A549 (cell line): ENCODE results near the gene ERP29. TPM values are rescaled to one million over a fixed set of nuclear protein-coding genes. Genes with fewer than 3 reads are reported as not detected.
A peak's percentile ranks its signal among the peaks of the same experiment; 100 is the strongest.

ENCODE experiments used
- ATAC-seq, 2 experiments: fragments of 200-7000 bp in 1 of 2; fragments of >200 bp in 1 of 2; cut with Nextera tagmentation in 1 of 2; cut with Tn5 transposase in 1 of 2; 3 replicates each; pipeline versions ENCODE4 v1.8.0 to v1.9.1; 2018 to 2020; ENCODE audit warnings: mild to moderate bottlenecking in 1 of 2, moderate library complexity in 1 of 2
- CTCF ChIA-PET: fragments of 300-600 bp; sonication (Branson Sonifier 250); formaldehyde crosslinking; extraction: SDS; loops from one replicate; lab custom pipeline; 2021; ENCODE audit warnings: antibody characterized with exemption, inconsistent platforms; lab: Yijun Ruan, JAX
- POLR2A ChIA-PET: fragments of 350-600 bp; formaldehyde crosslinking; extraction: SDS; loops from one replicate; lab custom pipeline; 2021; ENCODE audit warnings: antibody characterized with exemption, inconsistent platforms; lab: Yijun Ruan, JAX
- DNase-seq, 2 experiments: peaks; one replicate each; pipeline versions ENCODE4 v3.0.0 to v3.0.0-alpha.2; 2011 to 2016; ENCODE audit warnings: low read depth in 1 of 2, low spot score in 1 of 2
- FAIRE-seq: peaks from 2 replicates; lab custom pipeline; 2011; peaks lifted over from hg19 to GRCh38; lab: Jason Lieb, UNC
- H3K27ac ChIP-seq, 2 experiments: fragments of >200 bp; sonication (Bioruptor Twin); formaldehyde crosslinking; 3 replicates each; pipeline ENCODE4 v1.5.1; 2016 to 2017
- H3K4me1 ChIP-seq: fragments of >200 bp; sonication (Bioruptor Twin); formaldehyde crosslinking; 3 replicates; pipeline ENCODE4 v1.6.1; 2016
- H3K4me2 ChIP-seq: fragments of >200 bp; sonication (Bioruptor Twin); formaldehyde crosslinking; 3 replicates; pipeline ENCODE4 v1.6.1; 2016
- H3K4me3 ChIP-seq: fragments of >200 bp; sonication (Bioruptor Twin); formaldehyde crosslinking; 3 replicates; pipeline ENCODE4 v1.5.1; 2016
- H3K9me3 ChIP-seq: fragments of >200 bp; sonication (Bioruptor Twin); formaldehyde crosslinking; 3 replicates; pipeline ENCODE4 v1.6.1; 2016
- BHLHE40 ChIP-seq: IDR thresholded peaks from 2 replicates; pipeline ENCODE4 v1.6.1; 2012; ENCODE audit warnings: low read depth, low read length, inconsistent platforms
- CBX2 ChIP-seq: fragments of 200-600 bp; sonication (generic); IDR thresholded peaks from 2 replicates; pipeline ENCODE4 v1.6.1; 2016; ENCODE audit warnings: low read depth, mild to moderate bottlenecking, borderline replicate concordance
- CBX8 ChIP-seq: fragments of 200-600 bp; sonication (generic); IDR thresholded peaks from 2 replicates; pipeline ENCODE4 v1.6.1; 2016
- EHF ChIP-seq: fragments of 250-450 bp; sonication (Bioruptor Pico); IDR thresholded peaks from 2 replicates; pipeline ENCODE4 v1.5.0; 2020; ENCODE audit warnings: mild to moderate bottlenecking
- FOSB ChIP-seq: fragments of 250-450 bp; sonication (Bioruptor Pico); IDR thresholded peaks from 2 replicates; pipeline ENCODE4 v1.5.0; 2020; ENCODE audit warnings: mild to moderate bottlenecking, moderate library complexity
- GATA3 ChIP-seq: IDR thresholded peaks from 2 replicates; pipeline ENCODE4 v1.6.1; 2012; ENCODE audit warnings: borderline replicate concordance
- HDAC2 ChIP-seq: fragments of 200-600 bp; sonication (generic); IDR thresholded peaks from 2 replicates; pipeline ENCODE4 v1.6.1; 2016
- HOXB13 ChIP-seq: fragments of 250-450 bp; sonication (Bioruptor Pico); IDR thresholded peaks from 2 replicates; pipeline ENCODE4 v1.5.0; 2020; ENCODE audit warnings: low read depth, mild to moderate bottlenecking, moderate library complexity
- HOXB5 ChIP-seq: fragments of 250-450 bp; sonication (Bioruptor Pico); IDR thresholded peaks from 2 replicates; pipeline ENCODE4 v1.5.0; 2020; ENCODE audit warnings: mild to moderate bottlenecking, moderate library complexity
- KDM5A ChIP-seq: fragments of 200-600 bp; sonication (generic); IDR thresholded peaks from 2 replicates; pipeline ENCODE4 v1.6.1; 2016; ENCODE audit warnings: antibody characterized with exemption, mild to moderate bottlenecking
- MAFK ChIP-seq: fragments of 450-650 bp; IDR thresholded peaks from 2 replicates; pipeline ENCODE4 v1.6.1; 2014; ENCODE audit not compliant: partially characterized antibody
- MAZ ChIP-seq: fragments of 150-350 bp; IDR thresholded peaks from 2 replicates; pipeline ENCODE4 v1.6.1; 2014; ENCODE audit warnings: antibody characterized with exemption, low read depth, low read length, borderline replicate concordance
- NFE2L2 ChIP-seq: fragments of 150-350 bp; conservative IDR thresholded peaks from 2 replicates; pipeline ENCODE4 v1.6.1; 2014; ENCODE audit warnings: low read length
- RARB ChIP-seq: fragments of 250-450 bp; sonication (Bioruptor Pico); IDR thresholded peaks from 2 replicates; pipeline ENCODE4 v1.8.0; 2021; ENCODE audit warnings: mild to moderate bottlenecking, moderate library complexity
- RCOR1 ChIP-seq: fragments of 150-350 bp; IDR thresholded peaks from 2 replicates; pipeline ENCODE4 v1.6.1; 2014; ENCODE audit warnings: antibody characterized with exemption, low read length, low read depth
- TFCP2L1 ChIP-seq: fragments of 250-450 bp; sonication (Bioruptor Pico); IDR thresholded peaks from 2 replicates; pipeline ENCODE4 v1.5.0; 2021; ENCODE audit warnings: mild to moderate bottlenecking
- TP53 ChIP-seq: fragments of 250-450 bp; sonication (Bioruptor Pico); IDR thresholded peaks from 2 replicates; pipeline ENCODE4 v1.5.0; 2021; ENCODE audit warnings: mild to moderate bottlenecking, moderate library complexity
- ZNF302 ChIP-seq: fragments of 250-450 bp; sonication (Bioruptor Pico); IDR thresholded peaks from 2 replicates; pipeline ENCODE4 v1.9.0; 2021; ENCODE audit warnings: inconsistent platforms, mild to moderate bottlenecking, moderate library complexity
- WGBS: methylation state at CpG from one replicate; pipeline ENCODE4 v1.1.6; 2017; ENCODE audit errors: missing lambda C conversion rate; 5-methylcytosine and 5-hydroxymethylcytosine counted together
- polyA plus RNA-seq, 4 experiments: library from polyadenylated mRNA; depleted of rRNA in 3 of 4; stranded (reverse); fragments of >200 nt; fragmentation: RNase III in 1 of 4; extraction: RNeasy Plus Mini Kit Qiagen cat#74134 plus additional on column Dnase treatment in 1 of 4; gene quantifications; 2 replicates in 3 of 4; 3 replicates in 1 of 4; pipeline ENCODE4 v1.2.3, GENCODE V29; 2011 to 2017
- TF ChIP-seq, protein P1 (sequence below): IDR thresholded peaks from 2 replicates; pipeline ENCODE4 v1.6.1; 2012
- TF ChIP-seq, protein P2 (sequence below): fragments of 150-350 bp; IDR thresholded peaks from 2 replicates; pipeline ENCODE4 v1.6.1; 2014; ENCODE audit warnings: low read depth, mild to moderate bottlenecking, low read length
- TF ChIP-seq, protein P3 (sequence below): fragments of 250-450 bp; sonication (Bioruptor Pico); IDR thresholded peaks from 2 replicates; pipeline ENCODE4 v1.5.0; 2020; ENCODE audit warnings: low read depth, mild to moderate bottlenecking, moderate library complexity
- TF ChIP-seq, protein P4 (sequence below): fragments of 250-450 bp; sonication (Bioruptor Pico); IDR thresholded peaks from 2 replicates; pipeline ENCODE4 v1.5.0; 2021; ENCODE audit warnings: mild to moderate bottlenecking, moderate library complexity, borderline replicate concordance

ERP29 gene
- polyA plus RNA-seq, 2 of the 4 experiments (the other 2 are of a cell fraction), result 115 to 157 TPM

DNA sequence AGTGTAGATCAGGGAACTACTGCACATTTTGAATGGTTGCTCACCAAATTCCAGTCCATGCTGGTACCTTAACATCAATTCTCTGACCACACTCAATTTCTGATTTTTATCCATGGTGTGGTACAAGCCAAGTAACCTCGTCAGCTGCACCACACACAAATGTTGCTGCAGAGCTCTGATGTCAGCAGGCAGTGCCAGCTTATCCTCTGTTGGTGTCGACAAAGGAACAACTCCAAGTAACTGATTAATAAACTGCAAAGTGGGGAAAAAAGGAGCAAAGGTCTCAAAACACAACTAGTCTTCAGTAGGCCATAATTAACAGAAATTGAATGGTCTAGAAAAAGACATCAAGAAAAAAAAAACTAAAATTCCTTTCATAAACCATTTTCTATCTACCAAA lies 47.9 kb downstream of the ERP29 start:
- ATAC-seq, result no peak
- Histone ChIP-seq H3K4me1 (peaks cover 15% of the 10 kb centered on the region; the same call in 2 of the 3 replicates), H3K4me2 (no peak overlapping the region), H3K9me3 (no peaks in the 10 kb centered on the region), H3K27ac (no peak overlapping the region), H3K4me3 (no peak overlapping the region)
- 61% methylated on average over 2 of the region's 2 CpGs for WGBS
- ChIA-PET CTCF (interaction anchor here (0.6 kb wide), 2 partner anchors 37 to 340 kb away, joined by 3 to 4 read pairs; no protein-coding TSS in a partner anchor), POLR2A (no interaction called here)
- no peak for FAIRE-seq
- TF ChIP-seq, protein P1, sequence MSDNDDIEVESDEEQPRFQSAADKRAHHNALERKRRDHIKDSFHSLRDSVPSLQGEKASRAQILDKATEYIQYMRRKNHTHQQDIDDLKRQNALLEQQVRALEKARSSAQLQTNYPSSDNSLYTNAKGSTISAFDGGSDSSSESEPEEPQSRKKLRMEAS, result no peak
- TF ChIP-seq GATA3 (no peak), RCOR1 (no peak), FOSB (CRISPR knock-in tag) (no peak), TP53 (CRISPR knock-in tag) (no peak)
- TF ChIP-seq, protein P2, sequence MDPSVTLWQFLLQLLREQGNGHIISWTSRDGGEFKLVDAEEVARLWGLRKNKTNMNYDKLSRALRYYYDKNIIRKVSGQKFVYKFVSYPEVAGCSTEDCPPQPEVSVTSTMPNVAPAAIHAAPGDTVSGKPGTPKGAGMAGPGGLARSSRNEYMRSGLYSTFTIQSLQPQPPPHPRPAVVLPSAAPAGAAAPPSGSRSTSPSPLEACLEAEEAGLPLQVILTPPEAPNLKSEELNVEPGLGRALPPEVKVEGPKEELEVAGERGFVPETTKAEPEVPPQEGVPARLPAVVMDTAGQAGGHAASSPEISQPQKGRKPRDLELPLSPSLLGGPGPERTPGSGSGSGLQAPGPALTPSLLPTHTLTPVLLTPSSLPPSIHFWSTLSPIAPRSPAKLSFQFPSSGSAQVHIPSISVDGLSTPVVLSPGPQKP, result no peak
- TF ChIP-seq, protein P3, sequence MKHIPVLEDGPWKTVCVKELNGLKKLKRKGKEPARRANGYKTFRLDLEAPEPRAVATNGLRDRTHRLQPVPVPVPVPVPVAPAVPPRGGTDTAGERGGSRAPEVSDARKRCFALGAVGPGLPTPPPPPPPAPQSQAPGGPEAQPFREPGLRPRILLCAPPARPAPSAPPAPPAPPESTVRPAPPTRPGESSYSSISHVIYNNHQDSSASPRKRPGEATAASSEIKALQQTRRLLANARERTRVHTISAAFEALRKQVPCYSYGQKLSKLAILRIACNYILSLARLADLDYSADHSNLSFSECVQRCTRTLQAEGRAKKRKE, result no peak
- TF ChIP-seq, protein P4, sequence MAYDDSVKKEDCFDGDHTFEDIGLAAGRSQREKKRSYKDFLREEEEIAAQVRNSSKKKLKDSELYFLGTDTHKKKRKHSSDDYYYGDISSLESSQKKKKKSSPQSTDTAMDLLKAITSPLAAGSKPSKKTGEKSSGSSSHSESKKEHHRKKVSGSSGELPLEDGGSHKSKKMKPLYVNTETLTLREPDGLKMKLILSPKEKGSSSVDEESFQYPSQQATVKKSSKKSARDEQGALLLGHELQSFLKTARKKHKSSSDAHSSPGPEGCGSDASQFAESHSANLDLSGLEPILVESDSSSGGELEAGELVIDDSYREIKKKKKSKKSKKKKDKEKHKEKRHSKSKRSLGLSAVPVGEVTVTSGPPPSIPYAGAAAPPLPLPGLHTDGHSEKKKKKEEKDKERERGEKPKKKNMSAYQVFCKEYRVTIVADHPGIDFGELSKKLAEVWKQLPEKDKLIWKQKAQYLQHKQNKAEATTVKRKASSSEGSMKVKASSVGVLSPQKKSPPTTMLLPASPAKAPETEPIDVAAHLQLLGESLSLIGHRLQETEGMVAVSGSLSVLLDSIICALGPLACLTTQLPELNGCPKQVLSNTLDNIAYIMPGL (CRISPR knock-in tag), result no peak
- DNase-seq, result no peak

DNA sequence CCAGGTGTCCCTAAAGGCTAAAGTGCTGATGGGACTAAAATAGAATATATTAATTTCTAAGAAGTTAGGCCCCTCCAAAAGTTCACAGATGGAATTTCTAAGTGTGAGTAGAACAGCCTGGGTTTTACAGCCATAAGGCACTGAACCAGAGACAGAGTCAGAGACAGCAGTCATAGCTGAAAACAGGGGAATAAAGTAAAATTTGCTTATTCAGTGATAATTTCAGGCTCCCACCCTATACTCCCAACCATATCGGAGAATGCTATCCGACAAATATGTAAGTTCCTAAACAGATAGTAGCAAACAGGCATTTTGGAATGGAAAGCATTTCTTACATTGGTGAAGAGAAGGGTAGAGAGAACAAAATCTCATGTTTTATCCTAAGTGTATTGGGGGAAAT lies 50.0 kb downstream of the ERP29 start:
- peaks cover 15% of the 10 kb centered on the region; the same call in 2 of the 3 replicates for H3K4me1 ChIP-seq
- H3K9me3 ChIP-seq, result no peaks in the 10 kb centered on the region
- H3K4me2 ChIP-seq, result no peak overlapping the region
- ChIA-PET POLR2A (no interaction called here), CTCF (no interaction called here)
- ATAC-seq (no peak), DNase-seq (no peak), FAIRE-seq (no peak)
- WGBS, result 95% methylated on average over 2 of the region's 2 CpGs
- no peak overlapping the region for H3K27ac ChIP-seq
- no peak overlapping the region for H3K4me3 ChIP-seq
- TF ChIP-seq KDM5A (no peak), TP53 (CRISPR knock-in tag) (no peak), CBX2 (no peak), MAFK (peak; percentile 78)

DNA sequence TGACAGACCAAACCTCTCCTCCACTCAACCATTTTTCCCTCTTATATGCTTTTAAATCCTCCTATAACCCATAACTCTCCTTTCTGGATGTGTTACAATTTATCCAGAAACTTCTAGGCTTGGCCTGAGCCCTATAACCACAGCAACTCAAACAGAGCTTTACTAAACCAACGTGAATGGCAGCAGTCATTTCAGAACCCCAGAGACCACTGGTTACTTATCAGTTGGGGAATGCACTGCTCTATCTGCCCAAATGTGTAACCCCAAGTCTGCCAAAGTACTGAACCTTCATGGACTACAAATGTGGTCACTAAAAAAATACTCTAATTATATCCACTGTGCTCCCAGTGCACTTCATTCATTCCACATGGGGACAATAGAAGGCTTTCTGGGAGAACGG lies 53.3 kb downstream of the ERP29 start:
- Histone ChIP-seq H3K4me2 (no peak overlapping the region), H3K27ac (no peak overlapping the region), H3K4me3 (no peak overlapping the region), H3K4me1 (peaks cover 1% of the 10 kb centered on the region; the same call in 1 of the 3 replicates), H3K9me3 (no peaks in the 10 kb centered on the region)
- no peak for DNase-seq
- no peak for TF ChIP-seq EHF (CRISPR knock-in tag)
- TF ChIP-seq HDAC2, result no peak
- no peak for TF ChIP-seq HOXB13 (CRISPR knock-in tag)
- TF ChIP-seq, protein P1, result no peak
- no peak for TF ChIP-seq RARB (CRISPR knock-in tag)
- TF ChIP-seq HOXB5 (CRISPR knock-in tag), result no peak
- TF ChIP-seq, protein P2, result no peak
- no peak for TF ChIP-seq CBX8
- no peak for TF ChIP-seq TFCP2L1 (CRISPR knock-in tag)
- TF ChIP-seq ZNF302 (CRISPR knock-in tag), result no peak
- TF ChIP-seq MAZ, result no peak
- no peak for TF ChIP-seq KDM5A
- no peak for TF ChIP-seq BHLHE40
- TF ChIP-seq NFE2L2, result no peak
- TF ChIP-seq MAFK, result no peak
- ChIA-PET POLR2A (no interaction called here), CTCF (interaction anchor here (0.6 to 1.4 kb wide), 6 partner anchors 9 to 123 kb away, joined by 3 to 4 read pairs (median 3); no protein-coding TSS in a partner anchor)
- WGBS, result 89% methylated on average over 2 of the region's 2 CpGs
- ATAC-seq, result no peak; a peak in 2 of 6 replicates
- no peak for FAIRE-seq
